Glutamatergic neuron (in vitro differentiated cells): ENCODE measurements around the gene TRIM28. TPM values are rescaled to one million over a fixed set of nuclear protein-coding genes. Genes with fewer than 3 reads are reported as not detected.
A peak's percentile ranks its signal among the peaks of the same experiment; 100 is the strongest.

Experiments
- DNase-seq: peaks from one replicate; pipeline ENCODE4 v3.0.0; 2022
- H3K27ac Mint-ChIP-seq: one replicate; pipeline ENCODE4 v1.8.0; 2020; ENCODE audit warnings: mild to moderate bottlenecking, mixed read lengths, inconsistent platforms; ENCODE audit not compliant: unreplicated experiment
- H3K27me3 Mint-ChIP-seq: one replicate; pipeline ENCODE4 v1.8.0; 2020; ENCODE audit warnings: mild to moderate bottlenecking, moderate library complexity, mixed read lengths, inconsistent platforms; ENCODE audit not compliant: unreplicated experiment
- H3K36me3 Mint-ChIP-seq: one replicate; pipeline ENCODE4 v1.8.0; 2020; ENCODE audit warnings: mild to moderate bottlenecking, mixed read lengths, inconsistent platforms; ENCODE audit not compliant: unreplicated experiment
- H3K4me1 Mint-ChIP-seq: one replicate; pipeline ENCODE4 v1.8.0; 2020; ENCODE audit warnings: mild to moderate bottlenecking, low read depth, mixed read lengths, inconsistent platforms; ENCODE audit not compliant: unreplicated experiment
- H3K4me3 Mint-ChIP-seq: one replicate; pipeline ENCODE4 v1.8.0; 2020; ENCODE audit warnings: mild to moderate bottlenecking, mixed read lengths, inconsistent platforms; ENCODE audit not compliant: unreplicated experiment
- H3K9me3 Mint-ChIP-seq: one replicate; pipeline ENCODE4 v1.8.0; 2020; ENCODE audit warnings: mild to moderate bottlenecking, moderate library complexity, mixed read lengths, inconsistent platforms; ENCODE audit not compliant: unreplicated experiment
- total RNA-seq: library from RNA; stranded (reverse); fragmentation: NEBNext Ultra II Directional; extraction: Animal tissue kit (Norgen Biotek cat#: 25700); gene quantifications from one replicate; pipeline ENCODE4 v1.2.1, GENCODE V29; 2021; ENCODE audit not compliant: unreplicated experiment
- TF ChIP-seq, protein P1 (sequence below): fragments of 200-600 bp; sonication (generic); IDR thresholded peaks from one replicate; pipeline ENCODE4 v1.5.0; 2021; ENCODE audit not compliant: partially characterized antibody, unreplicated experiment

Gene TRIM28
- total RNA-seq, 1 donor from 2014 or later = 361 TPM

DNA sequence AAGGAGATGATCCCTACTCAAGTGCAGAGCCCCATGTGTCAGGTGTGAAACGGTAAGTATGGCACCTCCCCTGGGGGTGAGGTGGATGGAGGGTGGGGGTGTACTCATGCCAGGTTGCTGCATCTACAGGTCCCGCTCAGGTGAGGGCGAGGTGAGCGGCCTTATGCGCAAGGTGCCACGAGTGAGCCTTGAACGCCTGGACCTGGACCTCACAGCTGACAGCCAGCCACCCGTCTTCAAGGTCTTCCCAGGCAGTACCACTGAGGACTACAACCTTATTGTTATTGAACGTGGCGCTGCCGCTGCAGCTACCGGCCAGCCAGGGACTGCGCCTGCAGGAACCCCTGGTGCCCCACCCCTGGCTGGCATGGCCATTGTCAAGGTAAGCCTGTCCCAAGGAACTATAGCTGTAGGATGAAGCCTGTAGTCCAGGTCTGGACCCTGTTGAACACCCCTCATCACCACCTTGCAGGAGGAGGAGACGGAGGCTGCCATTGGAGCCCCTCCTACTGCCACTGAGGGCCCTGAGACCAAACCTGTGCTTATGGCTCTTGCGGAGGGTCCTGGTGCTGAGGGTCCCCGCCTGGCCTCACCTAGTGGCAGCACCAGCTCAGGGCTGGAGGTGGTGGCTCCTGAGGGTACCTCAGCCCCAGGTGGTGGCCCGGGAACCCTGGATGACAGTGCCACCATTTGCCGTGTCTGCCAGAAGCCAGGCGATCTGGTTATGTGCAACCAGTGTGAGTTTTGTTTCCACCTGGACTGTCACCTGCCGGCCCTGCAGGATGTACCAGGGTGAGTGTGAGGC, 5.2 kb downstream of the TRIM28 start:
- Mint-ChIP-seq H3K9me3 (peaks cover 24% of the 10 kb centered on the region), H3K36me3 (no peaks in the 10 kb centered on the region), H3K4me1 (peaks cover 15% of the 10 kb centered on the region), H3K27me3 (peaks cover 22% of the 10 kb centered on the region), H3K27ac (no peak overlapping the region), H3K4me3 (no peak overlapping the region)
- TF ChIP-seq, protein P1, sequence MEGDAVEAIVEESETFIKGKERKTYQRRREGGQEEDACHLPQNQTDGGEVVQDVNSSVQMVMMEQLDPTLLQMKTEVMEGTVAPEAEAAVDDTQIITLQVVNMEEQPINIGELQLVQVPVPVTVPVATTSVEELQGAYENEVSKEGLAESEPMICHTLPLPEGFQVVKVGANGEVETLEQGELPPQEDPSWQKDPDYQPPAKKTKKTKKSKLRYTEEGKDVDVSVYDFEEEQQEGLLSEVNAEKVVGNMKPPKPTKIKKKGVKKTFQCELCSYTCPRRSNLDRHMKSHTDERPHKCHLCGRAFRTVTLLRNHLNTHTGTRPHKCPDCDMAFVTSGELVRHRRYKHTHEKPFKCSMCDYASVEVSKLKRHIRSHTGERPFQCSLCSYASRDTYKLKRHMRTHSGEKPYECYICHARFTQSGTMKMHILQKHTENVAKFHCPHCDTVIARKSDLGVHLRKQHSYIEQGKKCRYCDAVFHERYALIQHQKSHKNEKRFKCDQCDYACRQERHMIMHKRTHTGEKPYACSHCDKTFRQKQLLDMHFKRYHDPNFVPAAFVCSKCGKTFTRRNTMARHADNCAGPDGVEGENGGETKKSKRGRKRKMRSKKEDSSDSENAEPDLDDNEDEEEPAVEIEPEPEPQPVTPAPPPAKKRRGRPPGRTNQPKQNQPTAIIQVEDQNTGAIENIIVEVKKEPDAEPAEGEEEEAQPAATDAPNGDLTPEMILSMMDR = no peak
- DNase-seq = no peak

DNA sequence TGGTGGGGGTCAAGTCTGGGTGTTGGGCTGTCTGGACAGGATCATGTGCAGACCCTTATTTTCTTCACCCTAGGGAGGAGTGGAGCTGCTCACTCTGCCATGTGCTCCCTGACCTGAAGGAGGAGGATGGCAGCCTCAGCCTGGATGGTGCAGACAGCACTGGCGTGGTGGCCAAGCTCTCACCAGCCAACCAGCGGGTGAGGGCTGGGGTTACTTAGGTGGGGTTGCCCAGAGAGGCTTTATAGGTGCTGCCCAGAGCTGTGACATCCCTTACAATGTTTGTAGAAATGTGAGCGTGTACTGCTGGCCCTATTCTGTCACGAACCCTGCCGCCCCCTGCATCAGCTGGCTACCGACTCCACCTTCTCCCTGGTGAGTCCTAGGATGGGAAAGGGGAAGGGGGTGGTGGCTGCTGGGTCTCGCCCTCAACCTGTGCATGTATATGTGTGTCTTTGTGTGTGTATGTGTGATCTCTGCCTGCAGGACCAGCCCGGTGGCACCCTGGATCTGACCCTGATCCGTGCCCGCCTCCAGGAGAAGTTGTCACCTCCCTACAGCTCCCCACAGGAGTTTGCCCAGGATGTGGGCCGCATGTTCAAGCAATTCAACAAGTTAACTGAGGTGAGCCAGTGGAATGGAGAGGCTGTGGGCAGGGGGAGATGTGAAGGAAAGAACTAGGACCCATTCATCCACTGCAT, 5.9 kb downstream of the TRIM28 start:
- TF ChIP-seq, protein P1 = no peak
- H3K27ac Mint-ChIP-seq = peak overlapping the region; percentile 69
- H3K27me3 Mint-ChIP-seq = peaks cover 21% of the 10 kb centered on the region
- H3K36me3 Mint-ChIP-seq = no peaks in the 10 kb centered on the region
- H3K9me3 Mint-ChIP-seq = peaks cover 30% of the 10 kb centered on the region
- DNase-seq = no peak
- H3K4me3 Mint-ChIP-seq = no peak overlapping the region
- peaks cover 20% of the 10 kb centered on the region for H3K4me1 Mint-ChIP-seq

DNA sequence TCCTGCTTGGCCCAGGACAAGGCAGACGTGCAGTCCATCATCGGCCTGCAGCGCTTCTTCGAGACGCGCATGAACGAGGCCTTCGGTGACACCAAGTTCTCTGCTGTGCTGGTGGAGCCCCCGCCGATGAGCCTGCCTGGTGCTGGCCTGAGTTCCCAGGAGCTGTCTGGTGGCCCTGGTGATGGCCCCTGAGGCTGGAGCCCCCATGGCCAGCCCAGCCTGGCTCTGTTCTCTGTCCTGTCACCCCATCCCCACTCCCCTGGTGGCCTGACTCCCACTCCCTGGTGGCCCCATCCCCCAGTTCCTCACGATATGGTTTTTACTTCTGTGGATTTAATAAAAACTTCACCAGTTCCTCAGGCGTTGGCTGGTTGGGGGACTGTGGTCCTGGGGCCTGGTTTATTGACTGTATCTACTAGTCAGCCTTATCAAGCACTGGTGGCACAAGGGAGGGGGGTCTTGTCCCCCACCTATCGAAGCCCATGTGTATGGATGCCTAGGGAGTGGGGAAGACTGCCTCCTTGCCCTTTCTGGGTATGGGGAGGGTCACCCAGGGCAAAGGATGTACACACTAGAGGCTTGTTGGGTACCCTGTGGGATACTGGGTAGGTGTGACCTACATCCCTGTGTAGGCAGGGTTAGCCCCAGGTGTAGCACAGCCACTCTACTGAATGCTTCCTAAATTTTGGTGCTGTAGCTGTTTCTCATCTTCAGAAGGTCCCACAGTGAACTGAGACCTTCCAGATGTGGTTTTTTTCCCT, 6.7 kb downstream of the TRIM28 start:
- H3K9me3 Mint-ChIP-seq = peaks cover 27% of the 10 kb centered on the region
- no peak overlapping the region for H3K27ac Mint-ChIP-seq
- H3K27me3 Mint-ChIP-seq = peaks cover 21% of the 10 kb centered on the region
- H3K4me1 Mint-ChIP-seq = peaks cover 20% of the 10 kb centered on the region
- no peak overlapping the region for H3K4me3 Mint-ChIP-seq
- TF ChIP-seq, protein P1 = no peak
- H3K36me3 Mint-ChIP-seq = no peaks in the 10 kb centered on the region
- DNase-seq = no peak

DNA sequence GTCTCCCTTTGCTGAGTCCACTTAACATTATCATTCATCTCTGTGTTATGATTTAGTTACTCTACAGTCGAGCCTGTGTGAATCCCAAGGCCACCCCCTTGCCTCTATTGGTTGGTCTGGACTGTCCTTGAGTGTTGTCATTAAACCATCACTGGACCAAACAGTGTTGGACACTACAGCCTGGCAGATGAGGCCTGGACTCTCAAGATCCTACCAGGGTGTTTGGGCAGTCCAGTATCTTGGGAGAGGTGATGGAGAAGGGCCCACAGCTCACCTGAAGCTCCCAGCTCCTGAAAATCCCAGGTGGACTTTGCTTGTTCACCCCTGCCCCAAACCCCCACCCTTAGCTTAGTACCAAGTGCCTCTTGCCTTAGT, 7.2 kb downstream of the TRIM28 start:
- peaks cover 17% of the 10 kb centered on the region for H3K27me3 Mint-ChIP-seq
- H3K27ac Mint-ChIP-seq = no peak overlapping the region
- peaks cover 18% of the 10 kb centered on the region for H3K4me1 Mint-ChIP-seq
- H3K36me3 Mint-ChIP-seq = no peaks in the 10 kb centered on the region
- TF ChIP-seq, protein P1 = no peak
- H3K4me3 Mint-ChIP-seq = peak overlapping the region; percentile 38
- H3K9me3 Mint-ChIP-seq = peaks cover 23% of the 10 kb centered on the region
- no peak for DNase-seq
